Skeletal muscle tissue (tissue), 4 donors: ENCODE results near the gene ZNG1A. TPM values are rescaled to one million over a fixed set of nuclear protein-coding genes. Genes with fewer than 3 reads are reported as not detected.
"Not testable (repeated sequence)": the region's sequence is repeated elsewhere in the genome, so short reads cannot be mapped to it uniquely, and the experiment has no call there.

Experiments used
- H3K27ac ChIP-seq: one replicate; pipeline ENCODE4 v1.7.0; 2013; ENCODE audit warnings: mild to moderate bottlenecking, low read depth, low read length, inconsistent platforms
- H3K27me3 ChIP-seq, 3 donors: one replicate each; pipeline ENCODE4 v1.7.0; 2013; ENCODE audit warnings: low read length in 3 of 3; ENCODE audit not compliant: control insufficient read depth in 3 of 3, insufficient read depth in 3 of 3
- H3K36me3 ChIP-seq, 3 donors: one replicate each; pipeline ENCODE4 v1.7.0; 2013; ENCODE audit warnings: low read length in 3 of 3; ENCODE audit not compliant: control insufficient read depth in 3 of 3, insufficient read depth in 3 of 3
- H3K4me1 ChIP-seq, 3 donors: one replicate each; pipeline ENCODE4 v1.7.0; 2013; ENCODE audit warnings: low read length in 3 of 3, mild to moderate bottlenecking in 3 of 3; ENCODE audit not compliant: control insufficient read depth in 3 of 3, insufficient read depth in 3 of 3
- H3K4me3 ChIP-seq, 3 donors: one replicate each; pipeline ENCODE4 v1.7.0; 2013; ENCODE audit warnings: low read length in 3 of 3
- H3K9ac ChIP-seq, 3 donors: one replicate each; pipeline ENCODE4 v1.7.0; 2013; ENCODE audit warnings: low read length in 3 of 3, mild to moderate bottlenecking in 3 of 3, moderate library complexity in 2 of 3, low read depth in 1 of 3
- H3K9me3 ChIP-seq, 3 donors: one replicate each; pipeline ENCODE4 v1.7.0; 2013; ENCODE audit warnings: low read length in 3 of 3; ENCODE audit not compliant: control insufficient read depth in 3 of 3
- total RNA-seq: library from RNA; depleted of rRNA; stranded (reverse); fragments of >200 nt; gene quantifications from one replicate; pipeline ENCODE4 v1.2.3, GENCODE V29; 2014
- donor health status: Osteomylitis.

The ZNG1A gene
- total RNA-seq, 1 donor from 2014 or later, result 25.1 TPM

GRCh38 chr9:216866-217265 lies 38.0 kb upstream of the ZNG1A start:
- no peak overlapping the region for H3K4me3 ChIP-seq
- no peaks in the 10 kb centered on the region for H3K9me3 ChIP-seq
- H3K36me3 ChIP-seq, result no peaks in the 10 kb centered on the region
- H3K27me3 ChIP-seq, result peaks cover 0 to 17% (median 0%) of the 10 kb centered on the region in 3 donors
- peaks cover 3 to 6% (median 4%) of the 10 kb centered on the region in 3 donors for H3K4me1 ChIP-seq
- H3K9ac ChIP-seq, result no peak overlapping the region
- H3K27ac ChIP-seq, result no peak overlapping the region

- peaks cover 3 to 6% (median 4%) of the 10 kb centered on the region in 3 donors for H3K4me1 ChIP-seq
- peaks cover 0 to 17% (median 0%) of the 10 kb centered on the region in 3 donors for H3K27me3 ChIP-seq
- H3K9ac ChIP-seq, result peak overlapping the region; percentile 36 to 68 (median 59)
- H3K27ac ChIP-seq, result peak overlapping the region; percentile 65
- no peaks in the 10 kb centered on the region for H3K36me3 ChIP-seq
- H3K4me3 ChIP-seq, result peak overlapping the region; percentile 54 to 75 (median 68)
- no peaks in the 10 kb centered on the region for H3K9me3 ChIP-seq
These were observed 36.8 kb upstream of the ZNG1A start for GRCh38 chr9:215631-216155.

- H3K4me1 ChIP-seq, result peaks cover 3 to 6% (median 4%) of the 10 kb centered on the region in 3 donors
- no peaks in the 10 kb centered on the region for H3K36me3 ChIP-seq
- peaks cover 0 to 17% (median 0%) of the 10 kb centered on the region in 3 donors for H3K27me3 ChIP-seq
- peak within 1 kb of the TSS; percentile 65 for H3K27ac ChIP-seq
- peak within 1 kb of the TSS; percentile 59 to 68 (median 65) for H3K9ac ChIP-seq
- peak within 1 kb of the TSS; percentile 59 to 75 (median 68) for H3K4me3 ChIP-seq
- no peaks in the 10 kb centered on the region for H3K9me3 ChIP-seq
These were observed 36.0 kb upstream of the ZNG1A start, which contains the start of gene DOCK8 for GRCh38 chr9:214648-215493. Gene DOCK8, plus strand, starts transcription at chr9:214865. Its CDS starts 112 bp downstream, at chr9:214977.

- Histone ChIP-seq H3K4me1 (peaks cover 3 to 6% (median 4%) of the 10 kb centered on the region in 3 donors), H3K36me3 (no peaks in the 10 kb centered on the region), H3K27me3 (peaks cover 0 to 17% (median 0%) of the 10 kb centered on the region in 3 donors), H3K4me3 (peak overlapping the region; percentile 43 to 75 (median 68)), H3K9me3 (no peaks in the 10 kb centered on the region), H3K27ac (peak overlapping the region; percentile 65), H3K9ac (peak overlapping the region; percentile 59 to 68 (median 65))
These were observed 35.4 kb upstream of the ZNG1A start for GRCh38 chr9:214351-214647.

- H3K4me3 ChIP-seq, result peak overlapping the region in 2 of 3 donors; percentile 43 to 68
- not testable (repeated sequence) for H3K9me3 ChIP-seq, H3K4me1 ChIP-seq, H3K36me3 ChIP-seq
- peak overlapping the region in 1 of 3 donors; percentile 68 for H3K9ac ChIP-seq
- H3K27me3 ChIP-seq, result peaks cover 0 to 17% (median 0%) of the 10 kb centered on the region in 3 donors
- peak overlapping the region; percentile 65 for H3K27ac ChIP-seq
These were observed 35.0 kb upstream of the ZNG1A start for GRCh38 chr9:213901-214300.

GRCh38 chr9:212297-212696 lies 33.4 kb upstream of the ZNG1A start:
- peak overlapping the region; percentile 49 for H3K27ac ChIP-seq

GRCh38 chr9:211557-211956 lies 32.7 kb upstream of the ZNG1A start:
- peak overlapping the region; percentile 49 for H3K27ac ChIP-seq
- H3K36me3 ChIP-seq, result no peaks in the 10 kb centered on the region
- peaks cover 3 to 6% (median 4%) of the 10 kb centered on the region in 3 donors for H3K4me1 ChIP-seq
- H3K9me3 ChIP-seq, result no peaks in the 10 kb centered on the region
- peaks cover 0 to 12% (median 0%) of the 10 kb centered on the region in 3 donors for H3K27me3 ChIP-seq
- H3K9ac ChIP-seq, result no peak overlapping the region
- H3K4me3 ChIP-seq, result no peak overlapping the region

More at GRCh38 chr9:212297-212696, 33.4 kb upstream of the ZNG1A start:
- H3K4me1 ChIP-seq, result peaks cover 3 to 6% (median 4%) of the 10 kb centered on the region in 3 donors
- H3K36me3 ChIP-seq, result no peaks in the 10 kb centered on the region
- H3K4me3 ChIP-seq, result no peak overlapping the region
- no peak overlapping the region for H3K9ac ChIP-seq
- H3K9me3 ChIP-seq, result no peaks in the 10 kb centered on the region
- peaks cover 0 to 17% (median 0%) of the 10 kb centered on the region in 3 donors for H3K27me3 ChIP-seq

GRCh38 chr9:211036-211435 lies 32.2 kb upstream of the ZNG1A start:
- H3K4me3 ChIP-seq, result no peak overlapping the region
- no peaks in the 10 kb centered on the region for H3K36me3 ChIP-seq
- peaks cover 3 to 6% (median 4%) of the 10 kb centered on the region in 3 donors for H3K4me1 ChIP-seq
- H3K9me3 ChIP-seq, result no peaks in the 10 kb centered on the region
- peak overlapping the region; percentile 23 for H3K27ac ChIP-seq
- no peak overlapping the region for H3K9ac ChIP-seq
- H3K27me3 ChIP-seq, result peaks cover 0 to 12% (median 0%) of the 10 kb centered on the region in 3 donors

- Histone ChIP-seq H3K9me3 (no peaks in the 10 kb centered on the region), H3K27ac (no peak overlapping the region), H3K4me3 (no peak overlapping the region), H3K9ac (no peak overlapping the region), H3K36me3 (no peaks in the 10 kb centered on the region), H3K27me3 (no peaks in the 10 kb centered on the region), H3K4me1 (no peaks in the 10 kb centered on the region)
These were observed 30.4 kb upstream of the ZNG1A start for GRCh38 chr9:209143-209758.

GRCh38 chr9:206481-206880 lies 27.6 kb upstream of the ZNG1A start:
- H3K27me3 ChIP-seq, result no peaks in the 10 kb centered on the region
- H3K27ac ChIP-seq, result no peak overlapping the region
- no peak overlapping the region for H3K9ac ChIP-seq
- no peaks in the 10 kb centered on the region for H3K36me3 ChIP-seq
- no peak overlapping the region for H3K4me3 ChIP-seq
- H3K4me1 ChIP-seq, result no peaks in the 10 kb centered on the region
- no peaks in the 10 kb centered on the region for H3K9me3 ChIP-seq
